HG03066 (cell line): ENCODE results near the gene ITLN1.

Experiments used
- ATAC-seq: cut with Tn5 transposase; IDR thresholded peaks from one replicate; pipeline ENCODE4 v1.9.1; 2021; ENCODE audit warnings: low read depth; ENCODE audit not compliant: unreplicated experiment

ITLN1 gene

DNA sequence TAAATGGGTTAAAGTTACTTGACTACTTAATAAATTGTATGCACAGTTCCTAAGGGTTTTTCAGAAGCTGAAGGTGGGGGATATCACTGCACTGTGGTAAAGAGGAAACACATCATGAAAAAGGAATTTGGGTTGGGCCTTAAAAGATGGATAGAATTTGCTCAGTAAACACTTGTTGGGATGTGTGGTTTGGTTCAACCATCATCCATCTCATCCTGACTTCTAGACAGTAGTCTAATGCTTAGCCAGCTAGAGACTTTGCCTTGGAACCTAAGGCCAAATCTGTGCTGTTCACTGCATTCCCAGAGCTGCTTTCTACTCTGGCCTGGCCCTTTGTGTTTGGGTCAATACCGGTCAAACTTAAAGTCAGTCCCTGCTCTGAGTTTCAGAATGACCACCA is 58.4 kb downstream of the ITLN1 start:
- ATAC-seq, result no peak
